H9 (cell line): ENCODE results near the gene HAL. TPM values are rescaled to one million over a fixed set of nuclear protein-coding genes. Genes with fewer than 3 reads are reported as not detected.

Experiments
- DNase-seq: peaks from one replicate; pipeline ENCODE4 v3.0.0-alpha.2; 2017
- H2AFZ ChIP-seq: one replicate; pipeline ENCODE4 v1.6.1; 2013; ENCODE audit warnings: mild to moderate bottlenecking, low read length, control low read depth, moderate library complexity
- H2AK5ac ChIP-seq: 2 replicates; pipeline ENCODE4 v1.6.1; 2013; ENCODE audit warnings: low read length, control low read depth, mixed read lengths; ENCODE audit not compliant: insufficient read length
- H2BK120ac ChIP-seq: one replicate; pipeline ENCODE4 v1.6.1; 2013; ENCODE audit warnings: low read depth, mild to moderate bottlenecking, low read length, control low read depth, inconsistent platforms; ENCODE audit not compliant: poor library complexity, severe bottlenecking
- H2BK12ac ChIP-seq: 2 replicates; pipeline ENCODE4 v1.6.1; 2013; ENCODE audit warnings: low read length, control low read depth, mixed read lengths, low read depth; ENCODE audit not compliant: insufficient read length
- H2BK15ac ChIP-seq: 2 replicates; pipeline ENCODE4 v1.6.1; 2013; ENCODE audit warnings: low read depth, low read length, control low read depth
- H2BK20ac ChIP-seq: one replicate; pipeline ENCODE4 v1.6.1; 2013; ENCODE audit warnings: low read depth, mild to moderate bottlenecking, low read length, control low read depth, inconsistent platforms; ENCODE audit not compliant: poor library complexity, severe bottlenecking
- H2BK5ac ChIP-seq: 2 replicates; pipeline ENCODE4 v1.6.1; 2013; ENCODE audit warnings: low read length, control low read depth, mixed read lengths; ENCODE audit not compliant: insufficient read length
- H3K14ac ChIP-seq: 2 replicates; pipeline ENCODE4 v1.6.1; 2013; ENCODE audit warnings: low read length, control low read depth; ENCODE audit not compliant: insufficient read depth
- H3K18ac ChIP-seq: 2 replicates; pipeline ENCODE4 v1.6.1; 2013; ENCODE audit warnings: low read depth, mild to moderate bottlenecking, mixed read lengths, low read length, control low read depth; ENCODE audit not compliant: insufficient read length
- H3K23ac ChIP-seq: 2 replicates; pipeline ENCODE4 v1.6.1; 2013; ENCODE audit warnings: low read length, control low read depth, mixed read lengths, low read depth; ENCODE audit not compliant: insufficient read length
- H3K23me2 ChIP-seq: 2 replicates; pipeline ENCODE4 v1.6.1; 2013; ENCODE audit warnings: low read depth, mild to moderate bottlenecking, mixed read lengths, low read length, control low read depth; ENCODE audit not compliant: insufficient read length, poor library complexity, severe bottlenecking
- H3K27ac ChIP-seq: 2 replicates; pipeline ENCODE4 v1.5.1; 2013; ENCODE audit warnings: low read length, control low read depth, mixed read lengths, low read depth; ENCODE audit not compliant: insufficient read length
- H3K27me3 ChIP-seq: 2 replicates; pipeline ENCODE4 v1.6.1; 2013; ENCODE audit warnings: low read length, control low read depth, inconsistent platforms; ENCODE audit not compliant: insufficient read depth
- H3K4ac ChIP-seq: 2 replicates; pipeline ENCODE4 v1.6.1; 2013; ENCODE audit warnings: low read depth, mild to moderate bottlenecking, control low read depth, inconsistent platforms, low read length, moderate library complexity
- H3K4me1 ChIP-seq: 2 replicates; pipeline ENCODE4 v1.6.1; 2013; ENCODE audit warnings: low read length, control low read depth, inconsistent platforms; ENCODE audit not compliant: insufficient read depth
- H3K4me2 ChIP-seq: 2 replicates; pipeline ENCODE4 v1.6.1; 2013; ENCODE audit warnings: low read length, control low read depth, mixed read lengths; ENCODE audit not compliant: insufficient read length, insufficient read depth
- H3K56ac ChIP-seq: 2 replicates; pipeline ENCODE4 v1.6.1; 2013; ENCODE audit warnings: low read depth, mild to moderate bottlenecking, mixed read lengths, low read length, control low read depth; ENCODE audit not compliant: insufficient read length
- H3K79me1 ChIP-seq: 2 replicates; pipeline ENCODE4 v1.6.1; 2013; ENCODE audit warnings: low read depth, mild to moderate bottlenecking, moderate library complexity, low read length, control low read depth, inconsistent platforms; ENCODE audit not compliant: insufficient read depth, poor library complexity, severe bottlenecking
- H3K79me2 ChIP-seq: 2 replicates; pipeline ENCODE4 v1.6.1; 2013; ENCODE audit warnings: low read length, control low read depth, inconsistent platforms; ENCODE audit not compliant: insufficient read depth
- H3K9ac ChIP-seq: 2 replicates; pipeline ENCODE4 v1.6.1; 2013; ENCODE audit warnings: low read length, control low read depth, mixed read lengths; ENCODE audit not compliant: insufficient read length; ENCODE audit errors: extremely low read depth
- H3K9me3 ChIP-seq: one replicate; pipeline ENCODE4 v1.6.1; 2013; ENCODE audit warnings: low read depth, low read length, inconsistent platforms; ENCODE audit not compliant: control insufficient read depth
- H3T11ph ChIP-seq: one replicate; pipeline ENCODE4 v1.6.1; 2013; ENCODE audit warnings: mild to moderate bottlenecking, low read length, control low read depth, inconsistent platforms
- H4K20me1 ChIP-seq: one replicate; pipeline ENCODE4 v1.6.1; 2013; ENCODE audit not compliant: control insufficient read depth, insufficient read length, insufficient read depth
- H4K5ac ChIP-seq: 2 replicates; pipeline ENCODE4 v1.6.1; 2013; ENCODE audit warnings: low read depth, mild to moderate bottlenecking, mixed read lengths, low read length, control low read depth; ENCODE audit not compliant: insufficient read length
- H4K8ac ChIP-seq: replicated peaks from 2 replicates; pipeline ENCODE4 v1.6.1; 2013; ENCODE audit warnings: low read length, control low read depth, mixed read lengths, low read depth; ENCODE audit not compliant: insufficient read length
- H4K91ac ChIP-seq: 2 replicates; pipeline ENCODE4 v1.6.1; 2013; ENCODE audit warnings: low read depth, mild to moderate bottlenecking, moderate library complexity, mixed read lengths, low read length, control low read depth; ENCODE audit not compliant: insufficient read length
- H3K27ac Mint-ChIP-seq, 3 experiments: 2 replicates in 2 of 3; 3 replicates in 1 of 3; pipeline ENCODE4 v1.8.0; 2020 to 2021; ENCODE audit warnings: mixed read lengths in 3 of 3, mild to moderate bottlenecking in 1 of 3, moderate library complexity in 1 of 3
- H3K27me3 Mint-ChIP-seq: 2 replicates; pipeline ENCODE4 v1.8.0; 2021; ENCODE audit warnings: low read depth, mild to moderate bottlenecking, moderate library complexity, mixed read lengths
- H3K36me3 Mint-ChIP-seq, 3 experiments: 2 replicates in 2 of 3; 3 replicates in 1 of 3; pipeline ENCODE4 v1.8.0; 2020 to 2021; ENCODE audit warnings: low read depth in 3 of 3, mixed read lengths in 3 of 3; ENCODE audit not compliant: insufficient read depth in 1 of 3
- H3K4me1 Mint-ChIP-seq, 2 experiments: 2 replicates each; pipeline ENCODE4 v1.8.0; 2020; ENCODE audit warnings: mixed read lengths in 2 of 2
- H3K4me3 Mint-ChIP-seq, 2 experiments: 2 replicates in 1 of 2; 3 replicates in 1 of 2; pipeline ENCODE4 v1.8.0; 2020 to 2021; ENCODE audit warnings: mild to moderate bottlenecking in 2 of 2, mixed read lengths in 2 of 2, moderate library complexity in 1 of 2
- H3K9me3 Mint-ChIP-seq, 2 experiments: 2 replicates in 1 of 2; 3 replicates in 1 of 2; pipeline ENCODE4 v1.8.0; 2020; ENCODE audit warnings: mild to moderate bottlenecking in 2 of 2, mixed read lengths in 2 of 2, moderate library complexity in 1 of 2
- WGBS: extraction: QIAGEN DNeasy Blood & Tissue Kit; methylation state at CpG from one replicate; pipeline ENCODE4 v1.1.7; 2013; ENCODE audit warnings: missing lambda C conversion rate, low lambda C conversion rate, mixed read lengths; ENCODE audit not compliant: insufficient read length; ENCODE audit errors: extremely low coverage; 5-methylcytosine and 5-hydroxymethylcytosine counted together
- total RNA-seq: library from RNA; stranded (reverse); gene quantifications from 2 replicates; pipeline ENCODE4 v1.2.1, GENCODE V29; 2021
- TF ChIP-seq, protein P1 (sequence below): fragments of 200-600 bp; sonication (generic); conservative IDR thresholded peaks from 3 replicates; pipeline ENCODE4 v1.8.0; 2021; ENCODE audit warnings: antibody characterized with exemption, mild to moderate bottlenecking

Gene HAL
- total RNA-seq, 1 experiment from 2014 or later = 0.35 TPM

DNA sequence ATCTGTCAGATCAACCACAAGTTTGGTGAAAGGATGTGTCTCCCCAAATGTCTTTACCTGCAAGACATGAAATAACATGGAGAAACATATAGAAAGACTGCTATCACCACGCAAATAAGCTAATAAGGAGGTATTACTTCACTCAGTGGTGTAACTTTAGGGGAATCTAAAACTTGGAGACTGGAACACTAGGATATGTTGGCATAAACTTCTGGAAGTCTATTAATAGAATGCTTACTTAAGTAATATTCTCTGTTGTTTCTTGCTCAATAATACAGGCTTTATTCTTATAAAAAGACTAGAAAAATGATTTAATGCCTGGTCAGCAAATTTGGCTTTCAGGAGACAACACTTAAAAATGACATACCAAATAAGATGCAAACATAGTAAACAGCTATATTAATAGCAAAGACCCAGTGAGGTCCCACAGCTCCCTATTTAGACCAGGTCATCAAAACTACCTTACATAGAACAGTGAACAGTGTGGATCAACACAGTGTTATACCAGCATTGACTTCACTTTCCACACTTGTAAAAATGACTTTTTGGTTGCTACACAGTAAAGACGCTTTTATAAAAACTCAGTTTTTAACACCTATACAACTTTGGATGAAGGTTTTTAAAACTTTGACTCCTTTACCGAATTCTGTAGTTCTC, 18.9 kb upstream of the HAL start:
- H3K79me1 ChIP-seq = no peaks in the 10 kb centered on the region
- no peaks in the 10 kb centered on the region for H3K27me3 ChIP-seq
- no peak overlapping the region for H2BK5ac ChIP-seq
- no peak overlapping the region for H2BK120ac ChIP-seq
- H3K79me2 ChIP-seq = no peaks in the 10 kb centered on the region
- no peak overlapping the region for H3K4me2 ChIP-seq
- H2AK5ac ChIP-seq = no peak overlapping the region
- no peaks in the 10 kb centered on the region for H3K4me1 ChIP-seq
- no peak overlapping the region for H3K27ac ChIP-seq
- H3K9ac ChIP-seq = no peak overlapping the region
- no peaks in the 10 kb centered on the region for H3K9me3 ChIP-seq
- H3K27ac Mint-ChIP-seq = no peak overlapping the region
- no peak for DNase-seq
- H3K4me1 Mint-ChIP-seq = no peaks in the 10 kb centered on the region
- H2BK15ac ChIP-seq = no peak overlapping the region
- no peaks in the 10 kb centered on the region for H3K9me3 Mint-ChIP-seq
- H3K23ac ChIP-seq = no peak overlapping the region
- no peak overlapping the region for H2BK20ac ChIP-seq
- no peaks in the 10 kb centered on the region for H3K23me2 ChIP-seq
- no peak overlapping the region for H3K56ac ChIP-seq
- TF ChIP-seq, protein P1, sequence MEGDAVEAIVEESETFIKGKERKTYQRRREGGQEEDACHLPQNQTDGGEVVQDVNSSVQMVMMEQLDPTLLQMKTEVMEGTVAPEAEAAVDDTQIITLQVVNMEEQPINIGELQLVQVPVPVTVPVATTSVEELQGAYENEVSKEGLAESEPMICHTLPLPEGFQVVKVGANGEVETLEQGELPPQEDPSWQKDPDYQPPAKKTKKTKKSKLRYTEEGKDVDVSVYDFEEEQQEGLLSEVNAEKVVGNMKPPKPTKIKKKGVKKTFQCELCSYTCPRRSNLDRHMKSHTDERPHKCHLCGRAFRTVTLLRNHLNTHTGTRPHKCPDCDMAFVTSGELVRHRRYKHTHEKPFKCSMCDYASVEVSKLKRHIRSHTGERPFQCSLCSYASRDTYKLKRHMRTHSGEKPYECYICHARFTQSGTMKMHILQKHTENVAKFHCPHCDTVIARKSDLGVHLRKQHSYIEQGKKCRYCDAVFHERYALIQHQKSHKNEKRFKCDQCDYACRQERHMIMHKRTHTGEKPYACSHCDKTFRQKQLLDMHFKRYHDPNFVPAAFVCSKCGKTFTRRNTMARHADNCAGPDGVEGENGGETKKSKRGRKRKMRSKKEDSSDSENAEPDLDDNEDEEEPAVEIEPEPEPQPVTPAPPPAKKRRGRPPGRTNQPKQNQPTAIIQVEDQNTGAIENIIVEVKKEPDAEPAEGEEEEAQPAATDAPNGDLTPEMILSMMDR = no peak
- H4K20me1 ChIP-seq = no peaks in the 10 kb centered on the region
- no peak overlapping the region for H3T11ph ChIP-seq
- no peak overlapping the region for H4K5ac ChIP-seq
- H2BK12ac ChIP-seq = no peak overlapping the region
- H2AFZ ChIP-seq = no peak overlapping the region
- H3K36me3 Mint-ChIP-seq = peaks cover 27 to 78% (median 72%) of the 10 kb centered on the region in 3 experiments; a peak in 6 of 7 replicates
- whole genome bisulfite sequencing = no CpG with 5 or more reads among the region's 3 CpGs
- no peak overlapping the region for H3K4me3 Mint-ChIP-seq
- H3K27me3 Mint-ChIP-seq = no peaks in the 10 kb centered on the region
- H3K18ac ChIP-seq = no peak overlapping the region
- no peak overlapping the region for H3K14ac ChIP-seq
- no peak overlapping the region for H4K91ac ChIP-seq
- no peak overlapping the region for H4K8ac ChIP-seq
- no peak overlapping the region for H3K4ac ChIP-seq
